HepG2 (cell line): ENCODE measurements around the gene OPRL1. TPM values are rescaled to one million over a fixed set of nuclear protein-coding genes. Genes with fewer than 3 reads are reported as not detected.

Experiments
- ARID2 ChIP-seq: sonication (generic); formaldehyde crosslinking; IDR thresholded peaks from 2 replicates; pipeline ENCODE4 v1.8.1; 2022; ENCODE audit warnings: mild to moderate bottlenecking, missing genetic modification reagents, borderline replicate concordance
- BORCS8-MEF2B ChIP-seq: sonication (generic); formaldehyde crosslinking; IDR thresholded peaks from 2 replicates; pipeline ENCODE4 v1.8.0; 2022; ENCODE audit warnings: mild to moderate bottlenecking, missing genetic modification reagents
- BRF2 ChIP-seq: sonication (generic); formaldehyde crosslinking; IDR thresholded peaks from 2 replicates; pipeline ENCODE4 v1.8.1; 2022; ENCODE audit warnings: mild to moderate bottlenecking, missing genetic modification reagents
- CHCHD3 ChIP-seq: sonication (generic); formaldehyde crosslinking; IDR thresholded peaks from 2 replicates; pipeline ENCODE4 v1.8.0; 2022; ENCODE audit warnings: mild to moderate bottlenecking, missing genetic modification reagents, moderate library complexity
- CREBL2 ChIP-seq: sonication (generic); formaldehyde crosslinking; IDR thresholded peaks from 2 replicates; pipeline ENCODE4 v1.8.1; 2023; ENCODE audit warnings: missing genetic modification reagents, mild to moderate bottlenecking, borderline replicate concordance
- CREM ChIP-seq, 2 experiments: sonication (generic) in 1 of 2; formaldehyde crosslinking in 1 of 2; IDR thresholded peaks; 2 replicates each; pipeline versions ENCODE4 v1.4.0 to v1.6.1; 2016 to 2020; ENCODE audit warnings: antibody characterized with exemption in 1 of 2, mild to moderate bottlenecking in 1 of 2, missing genetic modification reagents in 1 of 2
- DBP ChIP-seq: sonication (generic); formaldehyde crosslinking; IDR thresholded peaks from 2 replicates; pipeline ENCODE4 v1.4.0; 2020; ENCODE audit warnings: missing genetic modification reagents; ENCODE audit errors: not compliant biosample characterization
- ERF ChIP-seq: IDR thresholded peaks from 2 replicates; pipeline ENCODE4 v1.6.1; 2018; ENCODE audit warnings: missing biosample characterization, missing genetic modification reagents
- ETS1 ChIP-seq: sonication (generic); formaldehyde crosslinking; IDR thresholded peaks from 2 replicates; pipeline ENCODE4 v1.4.0; 2020; ENCODE audit warnings: missing genetic modification reagents
- FOXC1 ChIP-seq: sonication (generic); formaldehyde crosslinking; IDR thresholded peaks from 2 replicates; pipeline ENCODE4 v1.8.0; 2022; ENCODE audit warnings: mild to moderate bottlenecking, missing genetic modification reagents, borderline replicate concordance
- FOXP4 ChIP-seq: sonication (generic); formaldehyde crosslinking; IDR thresholded peaks from 2 replicates; pipeline ENCODE4 v1.4.0; 2020; ENCODE audit warnings: missing genetic modification reagents
- JUNB ChIP-seq: sonication (generic); formaldehyde crosslinking; IDR thresholded peaks from 2 replicates; pipeline ENCODE4 v1.8.0; 2022; ENCODE audit warnings: missing genetic modification reagents, mild to moderate bottlenecking, borderline replicate concordance
- MAZ ChIP-seq, 2 experiments: sonication (generic) in 1 of 2; formaldehyde crosslinking in 1 of 2; IDR thresholded peaks; 2 replicates each; pipeline versions ENCODE4 v1.5.0 to v1.6.1; 2012 to 2020; ENCODE audit warnings: low read depth in 2 of 2, mild to moderate bottlenecking in 2 of 2, borderline replicate concordance in 1 of 2, improper control_type of control experiment in 1 of 2, low read length in 1 of 2, missing genetic modification reagents in 1 of 2, moderate library complexity in 1 of 2
- PAF1 ChIP-seq: IDR thresholded peaks from 2 replicates; pipeline ENCODE4 v1.6.1; 2016; ENCODE audit warnings: missing genetic modification reagents, missing compliant biosample characterization
- RBM22 ChIP-seq: fragments of 200-400 bp; formaldehyde crosslinking; optimal IDR thresholded peaks from 2 replicates; pipeline ENCODE3; 2017; ENCODE audit warnings: mild to moderate bottlenecking, low read length, moderate library complexity
- SMAD9 ChIP-seq: sonication (generic); formaldehyde crosslinking; IDR thresholded peaks from 2 replicates; pipeline ENCODE4 v1.5.1; 2020; ENCODE audit warnings: mild to moderate bottlenecking, missing genetic modification reagents
- YY1 ChIP-seq: IDR thresholded peaks from 2 replicates; pipeline ENCODE4 v1.6.1; 2011; ENCODE audit warnings: low read length, low read depth, moderate library complexity, mild to moderate bottlenecking; ENCODE audit not compliant: insufficient read depth, insufficient replicate concordance
- ZBTB3 ChIP-seq: sonication (generic); formaldehyde crosslinking; IDR thresholded peaks from 2 replicates; pipeline ENCODE4 v1.4.0; 2020; ENCODE audit warnings: low read depth, mild to moderate bottlenecking, moderate library complexity, missing genetic modification reagents, borderline replicate concordance
- ZNF10 ChIP-seq: sonication (generic); formaldehyde crosslinking; IDR thresholded peaks from 2 replicates; pipeline ENCODE4 v1.4.0; 2020; ENCODE audit warnings: mild to moderate bottlenecking, low read depth, missing genetic modification reagents, borderline replicate concordance
- ZNF468 ChIP-seq: sonication (generic); formaldehyde crosslinking; IDR thresholded peaks from 2 replicates; pipeline ENCODE4 v1.8.0; 2022; ENCODE audit warnings: mild to moderate bottlenecking, moderate library complexity, missing genetic modification reagents
- ZNF556 ChIP-seq: sonication (generic); formaldehyde crosslinking; IDR thresholded peaks from 2 replicates; pipeline ENCODE4 v1.4.0; 2020; ENCODE audit warnings: mild to moderate bottlenecking, missing genetic modification reagents, borderline replicate concordance
- ZNF768 ChIP-seq: sonication (generic); formaldehyde crosslinking; IDR thresholded peaks from 2 replicates; pipeline ENCODE4 v1.4.0; 2020; ENCODE audit warnings: missing genetic modification reagents
- polyA plus RNA-seq, 8 experiments: library from polyadenylated mRNA; depleted of rRNA in 3 of 8; stranded (reverse) in 7 of 8; unstranded in 1 of 8; fragments of >200 nt; fragmentation: Illumina TruSeq in 4 of 8; extraction: Trizol in 4 of 8; gene quantifications; 2 replicates each; pipeline versions ENCODE4 v1.2.1 to v1.2.3, GENCODE V29; 2011 to 2016; ENCODE audit warnings: low read depth in 4 of 8, missing spikeins in 1 of 8, mixed read lengths in 1 of 8; ENCODE audit not compliant: insufficient read depth in 1 of 8
- total RNA-seq, 5 experiments: library from RNA; depleted of rRNA; stranded (reverse); fragments of >200 nt; fragmentation: Illumina TruSeq; extraction: Trizol; gene quantifications; 2 replicates each; pipeline ENCODE4 v1.2.3, GENCODE V29; 2016; ENCODE audit warnings: low read depth in 1 of 5

OPRL1 gene
- total and polyA plus RNA-seq, 2 of the 13 experiments (the other 11 are each of a cell fraction or from before 2014, with no cell fraction given), result 0.35 to 0.71 TPM

GRCh38 chr20:64042054-64042781, 37.7 kb upstream of the OPRL1 start (continued):
- TF ChIP-seq MAZ (IDR thresholded peaks at IDR 0.05; ENCODE audit: borderline replicate concordance, low read depth, low read length), result 0 out of 2 replicates have a peak, but pooled peaks have one; percentile 35
- TF ChIP-seq MAZ (CRISPR knock-in tag; IDR thresholded peaks at IDR 0.05; ENCODE audit: low read depth), result peak; percentile 69; the same call in 1 of the 2 replicates
- no peak for TF ChIP-seq JUNB (CRISPR knock-in tag)
- 0 out of 2 replicates have a peak, but pooled peaks have one; percentile 45 for TF ChIP-seq SMAD9 (CRISPR knock-in tag)
- 0 out of 2 replicates have a peak, but pooled peaks have one; percentile 24 for TF ChIP-seq CHCHD3 (CRISPR knock-in tag)
- TF ChIP-seq BRF2 (CRISPR knock-in tag), result no peak; the same call in 1 of the 2 replicates
- peak; percentile 63; the same call in 1 of the 2 replicates for TF ChIP-seq ZNF768 (CRISPR knock-in tag)
- no peak for TF ChIP-seq CREM (IDR thresholded peaks at IDR 0.05)
- no peak for TF ChIP-seq CREM (CRISPR knock-in tag; IDR thresholded peaks at IDR 0.05)
- no peak for TF ChIP-seq ETS1 (CRISPR knock-in tag)
- no peak for TF ChIP-seq PAF1 (CRISPR knock-in tag)
- TF ChIP-seq ERF (CRISPR knock-in tag), result peak; percentile 61; the same call in 1 of the 2 replicates
- TF ChIP-seq DBP (CRISPR knock-in tag), result no peak
- TF ChIP-seq CREBL2, result 0 out of 2 replicates have a peak, but pooled peaks have one; percentile 72
- TF ChIP-seq FOXP4 (CRISPR knock-in tag), result no peak
- peak; percentile 92 for TF ChIP-seq RBM22
- no peak for TF ChIP-seq ZNF468 (CRISPR knock-in tag)
- peak; percentile 58; the same call in 1 of the 2 replicates for TF ChIP-seq ZNF10
- TF ChIP-seq BORCS8-MEF2B (CRISPR knock-in tag), result no peak
- no peak for TF ChIP-seq ZBTB3 (CRISPR knock-in tag)
- peak; percentile 90 for TF ChIP-seq FOXC1 (CRISPR knock-in tag)
- peak; percentile 25 for TF ChIP-seq YY1
- peak; percentile 59 for TF ChIP-seq ZNF556 (CRISPR knock-in tag)
- TF ChIP-seq ARID2 (CRISPR knock-in tag), result no peak
